A549 (cell line): ENCODE results near the gene USP46. TPM values are rescaled to one million over a fixed set of nuclear protein-coding genes. Genes with fewer than 3 reads are reported as not detected.

Experiments
- ATAC-seq, 2 experiments: fragments of 200-7000 bp in 1 of 2; fragments of >200 bp in 1 of 2; cut with Nextera tagmentation in 1 of 2; cut with Tn5 transposase in 1 of 2; 3 replicates each; pipeline versions ENCODE4 v1.8.0 to v1.9.1; 2018 to 2020; ENCODE audit warnings: mild to moderate bottlenecking in 1 of 2, moderate library complexity in 1 of 2
- CTCF ChIA-PET: fragments of 300-600 bp; sonication (Branson Sonifier 250); formaldehyde crosslinking; extraction: SDS; loops from one replicate; lab custom pipeline; 2021; ENCODE audit warnings: antibody characterized with exemption, inconsistent platforms; lab: Yijun Ruan, JAX
- POLR2A ChIA-PET: fragments of 350-600 bp; formaldehyde crosslinking; extraction: SDS; loops from one replicate; lab custom pipeline; 2021; ENCODE audit warnings: antibody characterized with exemption, inconsistent platforms; lab: Yijun Ruan, JAX
- DNase-seq, 2 experiments: peaks; one replicate each; pipeline versions ENCODE4 v3.0.0 to v3.0.0-alpha.2; 2011 to 2016; ENCODE audit warnings: low read depth in 1 of 2, low spot score in 1 of 2
- FAIRE-seq: peaks from 2 replicates; lab custom pipeline; 2011; peaks lifted over from hg19 to GRCh38; lab: Jason Lieb, UNC
- H3K27ac ChIP-seq, 2 experiments: fragments of >200 bp; sonication (Bioruptor Twin); formaldehyde crosslinking; 3 replicates each; pipeline ENCODE4 v1.5.1; 2016 to 2017
- H3K4me1 ChIP-seq: fragments of >200 bp; sonication (Bioruptor Twin); formaldehyde crosslinking; 3 replicates; pipeline ENCODE4 v1.6.1; 2016
- H3K4me2 ChIP-seq: fragments of >200 bp; sonication (Bioruptor Twin); formaldehyde crosslinking; 3 replicates; pipeline ENCODE4 v1.6.1; 2016
- H3K4me3 ChIP-seq: fragments of >200 bp; sonication (Bioruptor Twin); formaldehyde crosslinking; 3 replicates; pipeline ENCODE4 v1.5.1; 2016
- H3K9me3 ChIP-seq: fragments of >200 bp; sonication (Bioruptor Twin); formaldehyde crosslinking; 3 replicates; pipeline ENCODE4 v1.6.1; 2016
- BHLHE40 ChIP-seq: IDR thresholded peaks from 2 replicates; pipeline ENCODE4 v1.6.1; 2012; ENCODE audit warnings: low read depth, low read length, inconsistent platforms
- CBX2 ChIP-seq: fragments of 200-600 bp; sonication (generic); IDR thresholded peaks from 2 replicates; pipeline ENCODE4 v1.6.1; 2016; ENCODE audit warnings: low read depth, mild to moderate bottlenecking, borderline replicate concordance
- EHF ChIP-seq: fragments of 250-450 bp; sonication (Bioruptor Pico); IDR thresholded peaks from 2 replicates; pipeline ENCODE4 v1.5.0; 2020; ENCODE audit warnings: mild to moderate bottlenecking
- EP300 ChIP-seq, 2 experiments: fragments of >200 bp; sonication (Bioruptor Twin); formaldehyde crosslinking; IDR thresholded peaks; 2 replicates in 1 of 2; 3 replicates in 1 of 2; pipeline ENCODE4 v1.6.1; 2016 to 2017
- ESRRA ChIP-seq: fragments of 150-350 bp; IDR thresholded peaks from 2 replicates; pipeline ENCODE4 v1.6.1; 2014; ENCODE audit warnings: mild to moderate bottlenecking, low read length, borderline replicate concordance
- FOXS1 ChIP-seq: fragments of 250-450 bp; sonication (Bioruptor Pico); IDR thresholded peaks from 2 replicates; pipeline ENCODE4 v1.5.0; 2020; ENCODE audit warnings: mild to moderate bottlenecking, moderate library complexity
- HEYL ChIP-seq: fragments of 250-450 bp; sonication (Bioruptor Pico); IDR thresholded peaks from 2 replicates; pipeline ENCODE4 v1.8.0; 2021; ENCODE audit warnings: mild to moderate bottlenecking, moderate library complexity
- HOXA7 ChIP-seq: fragments of 250-450 bp; sonication (Bioruptor Pico); IDR thresholded peaks from 2 replicates; pipeline ENCODE4 v1.5.0; 2020; ENCODE audit warnings: mild to moderate bottlenecking, moderate library complexity
- JUN ChIP-seq, 2 experiments: fragments of >200 bp; sonication (Bioruptor Twin); formaldehyde crosslinking; IDR thresholded peaks; 2 replicates in 1 of 2; 3 replicates in 1 of 2; pipeline ENCODE4 v1.6.1; 2016 to 2017
- JUNB ChIP-seq: fragments of >200 bp; sonication (Bioruptor Twin); formaldehyde crosslinking; IDR thresholded peaks from 2 replicates; pipeline ENCODE4 v1.6.1; 2016
- MAZ ChIP-seq: fragments of 150-350 bp; IDR thresholded peaks from 2 replicates; pipeline ENCODE4 v1.6.1; 2014; ENCODE audit warnings: antibody characterized with exemption, low read depth, low read length, borderline replicate concordance
- NFE2L2 ChIP-seq: fragments of 150-350 bp; conservative IDR thresholded peaks from 2 replicates; pipeline ENCODE4 v1.6.1; 2014; ENCODE audit warnings: low read length
- NR3C1 ChIP-seq: fragments of >200 bp; sonication (Bioruptor Twin); formaldehyde crosslinking; IDR thresholded peaks from 3 replicates; pipeline ENCODE4 v1.6.1; 2017
- RAD21 ChIP-seq, 2 experiments: fragments of >200 bp in 1 of 2; sonication (Bioruptor Twin) in 1 of 2; formaldehyde crosslinking in 1 of 2; IDR thresholded peaks in 1 of 2; conservative IDR thresholded peaks in 1 of 2; 2 replicates in 1 of 2; 3 replicates in 1 of 2; pipeline ENCODE4 v1.6.1; 2012 to 2018; ENCODE audit warnings: inconsistent platforms in 1 of 2
- RARB ChIP-seq: fragments of 250-450 bp; sonication (Bioruptor Pico); IDR thresholded peaks from 2 replicates; pipeline ENCODE4 v1.8.0; 2021; ENCODE audit warnings: mild to moderate bottlenecking, moderate library complexity
- RCOR1 ChIP-seq: fragments of 150-350 bp; IDR thresholded peaks from 2 replicates; pipeline ENCODE4 v1.6.1; 2014; ENCODE audit warnings: antibody characterized with exemption, low read length, low read depth
- RFX5 ChIP-seq: fragments of 450-650 bp; IDR thresholded peaks from 2 replicates; pipeline ENCODE4 v1.7.1; 2014; ENCODE audit warnings: antibody characterized with exemption, mild to moderate bottlenecking, moderate library complexity
- RNF2 ChIP-seq: fragments of 200-600 bp; sonication (generic); IDR thresholded peaks from 2 replicates; pipeline ENCODE4 v1.6.1; 2016; ENCODE audit warnings: low read depth, mild to moderate bottlenecking, antibody characterized with exemption, moderate library complexity, borderline replicate concordance
- TP53 ChIP-seq: fragments of 250-450 bp; sonication (Bioruptor Pico); IDR thresholded peaks from 2 replicates; pipeline ENCODE4 v1.5.0; 2021; ENCODE audit warnings: mild to moderate bottlenecking, moderate library complexity
- ZNF302 ChIP-seq: fragments of 250-450 bp; sonication (Bioruptor Pico); IDR thresholded peaks from 2 replicates; pipeline ENCODE4 v1.9.0; 2021; ENCODE audit warnings: inconsistent platforms, mild to moderate bottlenecking, moderate library complexity
- ZSCAN20 ChIP-seq: fragments of 250-450 bp; sonication (Bioruptor Pico); IDR thresholded peaks from 2 replicates; pipeline ENCODE4 v1.8.0; 2022; ENCODE audit warnings: mild to moderate bottlenecking, moderate library complexity
- WGBS: methylation state at CpG from one replicate; pipeline ENCODE4 v1.1.6; 2017; ENCODE audit errors: missing lambda C conversion rate; 5-methylcytosine and 5-hydroxymethylcytosine counted together
- polyA plus RNA-seq, 4 experiments: library from polyadenylated mRNA; depleted of rRNA in 3 of 4; stranded (reverse); fragments of >200 nt; fragmentation: RNase III in 1 of 4; extraction: RNeasy Plus Mini Kit Qiagen cat#74134 plus additional on column Dnase treatment in 1 of 4; gene quantifications; 2 replicates in 3 of 4; 3 replicates in 1 of 4; pipeline ENCODE4 v1.2.3, GENCODE V29; 2011 to 2017
- TF ChIP-seq, protein P1 (sequence below): IDR thresholded peaks from 2 replicates; pipeline ENCODE4 v1.6.1; 2012; ENCODE audit warnings: low read depth, borderline replicate concordance
- TF ChIP-seq, protein P2 (sequence below): fragments of 250-450 bp; sonication (Bioruptor Pico); IDR thresholded peaks from 2 replicates; pipeline ENCODE4 v1.5.0; 2020; ENCODE audit warnings: low read depth, mild to moderate bottlenecking, moderate library complexity
- TF ChIP-seq, protein P3 (sequence below): fragments of >200 bp; sonication (Bioruptor Twin); formaldehyde crosslinking; IDR thresholded peaks from 2 replicates; pipeline ENCODE4 v1.6.1; 2016
- TF ChIP-seq, protein P4 (sequence below): fragments of 150-350 bp; IDR thresholded peaks from 2 replicates; pipeline ENCODE4 v1.6.1; 2014; ENCODE audit warnings: low read depth, mild to moderate bottlenecking, low read length
- TF ChIP-seq, protein P5 (sequence below): IDR thresholded peaks from 2 replicates; pipeline ENCODE4 v1.6.1; 2012

USP46 gene
- polyA plus RNA-seq, 2 of the 4 experiments (the other 2 are of a cell fraction): 5.6 to 15.9 TPM

DNA sequence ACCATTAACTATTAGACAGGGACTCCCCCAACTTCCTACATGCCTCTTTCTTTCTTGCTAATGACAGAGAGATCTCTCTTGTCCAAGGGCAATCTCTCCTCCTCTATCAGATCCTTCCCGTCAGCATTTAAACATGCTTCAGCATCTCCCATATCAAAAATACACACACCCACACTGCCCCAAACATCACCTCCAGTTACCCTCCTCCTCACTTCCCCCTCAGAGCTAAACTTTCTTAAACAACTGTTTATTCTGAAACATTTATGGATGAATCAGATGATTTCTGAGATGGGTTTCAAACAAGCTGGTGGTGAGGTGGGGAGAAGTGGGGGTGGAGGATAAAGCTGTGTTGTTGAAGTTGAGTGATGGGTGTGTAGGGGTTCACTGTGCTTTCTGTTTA is 23.5 kb downstream of the USP46 start:
- DNase-seq (no peak), ATAC-seq (no peak), FAIRE-seq (no peak)
- POLR2A ChIA-PET: no interaction called here
- Histone ChIP-seq H3K4me3 (no peak overlapping the region), H3K9me3 (no peaks in the 10 kb centered on the region), H3K4me2 (no peak overlapping the region), H3K27ac (no peak overlapping the region), H3K4me1 (no peaks in the 10 kb centered on the region)
- 100% methylated on average over 1 of the region's 1 CpG for WGBS
- no peak for TF ChIP-seq HOXA7 (CRISPR knock-in tag)
- TF ChIP-seq, protein P1, sequence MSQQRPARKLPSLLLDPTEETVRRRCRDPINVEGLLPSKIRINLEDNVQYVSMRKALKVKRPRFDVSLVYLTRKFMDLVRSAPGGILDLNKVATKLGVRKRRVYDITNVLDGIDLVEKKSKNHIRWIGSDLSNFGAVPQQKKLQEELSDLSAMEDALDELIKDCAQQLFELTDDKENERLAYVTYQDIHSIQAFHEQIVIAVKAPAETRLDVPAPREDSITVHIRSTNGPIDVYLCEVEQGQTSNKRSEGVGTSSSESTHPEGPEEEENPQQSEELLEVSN: no peak
- TF ChIP-seq, protein P2, sequence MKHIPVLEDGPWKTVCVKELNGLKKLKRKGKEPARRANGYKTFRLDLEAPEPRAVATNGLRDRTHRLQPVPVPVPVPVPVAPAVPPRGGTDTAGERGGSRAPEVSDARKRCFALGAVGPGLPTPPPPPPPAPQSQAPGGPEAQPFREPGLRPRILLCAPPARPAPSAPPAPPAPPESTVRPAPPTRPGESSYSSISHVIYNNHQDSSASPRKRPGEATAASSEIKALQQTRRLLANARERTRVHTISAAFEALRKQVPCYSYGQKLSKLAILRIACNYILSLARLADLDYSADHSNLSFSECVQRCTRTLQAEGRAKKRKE (CRISPR knock-in tag): no peak
- TF ChIP-seq, protein P3, sequence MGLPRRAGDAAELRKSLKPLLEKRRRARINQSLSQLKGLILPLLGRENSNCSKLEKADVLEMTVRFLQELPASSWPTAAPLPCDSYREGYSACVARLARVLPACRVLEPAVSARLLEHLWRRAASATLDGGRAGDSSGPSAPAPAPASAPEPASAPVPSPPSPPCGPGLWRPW: no peak
- no peak for TF ChIP-seq HEYL (CRISPR knock-in tag)
- no peak for TF ChIP-seq TP53 (CRISPR knock-in tag)
- no peak for TF ChIP-seq ESRRA
- TF ChIP-seq NR3C1: no peak
- no peak for TF ChIP-seq JUN (IDR thresholded peaks at IDR 0.05)
- TF ChIP-seq EHF: no peak
- TF ChIP-seq RFX5: no peak
- TF ChIP-seq RARB: no peak
- TF ChIP-seq NFE2L2: no peak
- no peak for TF ChIP-seq JUNB
- no peak for TF ChIP-seq BHLHE40
- TF ChIP-seq RNF2: no peak
- no peak for TF ChIP-seq ZSCAN20
- CTCF ChIA-PET: no interaction called here

DNA sequence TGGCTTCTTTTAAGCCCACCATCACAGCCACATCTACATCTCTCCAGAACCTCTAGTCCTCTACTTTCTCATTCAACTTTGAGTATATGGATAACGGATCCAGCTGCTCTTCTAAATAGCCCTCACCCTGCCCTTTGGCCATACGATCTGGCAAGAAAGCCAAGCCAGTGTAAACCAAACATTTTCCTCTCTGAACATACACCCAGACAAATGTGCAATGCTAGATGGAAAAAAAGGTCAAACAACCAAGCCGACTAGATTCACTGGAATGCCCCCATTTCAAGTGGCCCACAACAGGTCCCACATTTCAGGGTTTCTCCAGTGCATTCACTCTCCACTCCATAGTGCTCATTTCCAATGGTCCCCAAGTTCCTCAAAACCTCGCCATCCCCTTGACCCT is 24.0 kb downstream of the USP46 start:
- no peaks in the 10 kb centered on the region for H3K4me1 ChIP-seq
- POLR2A ChIA-PET: no interaction called here
- H3K9me3 ChIP-seq: no peaks in the 10 kb centered on the region
- H3K4me3 ChIP-seq: no peak overlapping the region
- no peak for FAIRE-seq
- CTCF ChIA-PET: no interaction called here
- H3K4me2 ChIP-seq: no peak overlapping the region
- TF ChIP-seq FOXS1 (CRISPR knock-in tag) (no peak), ZNF302 (CRISPR knock-in tag) (no peak), CBX2 (no peak), RCOR1 (no peak), BHLHE40 (no peak), HOXA7 (CRISPR knock-in tag) (no peak), EP300 (IDR thresholded peaks at IDR 0.05) (no peak), EHF (no peak), MAZ (no peak), RAD21 (conservative IDR thresholded peaks at IDR 0.05 in 1 of 2, IDR thresholded peaks at IDR 0.05 in 1 of 2) (no peak)
- TF ChIP-seq, protein P2 (CRISPR knock-in tag): no peak
- TF ChIP-seq, protein P4, sequence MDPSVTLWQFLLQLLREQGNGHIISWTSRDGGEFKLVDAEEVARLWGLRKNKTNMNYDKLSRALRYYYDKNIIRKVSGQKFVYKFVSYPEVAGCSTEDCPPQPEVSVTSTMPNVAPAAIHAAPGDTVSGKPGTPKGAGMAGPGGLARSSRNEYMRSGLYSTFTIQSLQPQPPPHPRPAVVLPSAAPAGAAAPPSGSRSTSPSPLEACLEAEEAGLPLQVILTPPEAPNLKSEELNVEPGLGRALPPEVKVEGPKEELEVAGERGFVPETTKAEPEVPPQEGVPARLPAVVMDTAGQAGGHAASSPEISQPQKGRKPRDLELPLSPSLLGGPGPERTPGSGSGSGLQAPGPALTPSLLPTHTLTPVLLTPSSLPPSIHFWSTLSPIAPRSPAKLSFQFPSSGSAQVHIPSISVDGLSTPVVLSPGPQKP: no peak
- TF ChIP-seq, protein P5, sequence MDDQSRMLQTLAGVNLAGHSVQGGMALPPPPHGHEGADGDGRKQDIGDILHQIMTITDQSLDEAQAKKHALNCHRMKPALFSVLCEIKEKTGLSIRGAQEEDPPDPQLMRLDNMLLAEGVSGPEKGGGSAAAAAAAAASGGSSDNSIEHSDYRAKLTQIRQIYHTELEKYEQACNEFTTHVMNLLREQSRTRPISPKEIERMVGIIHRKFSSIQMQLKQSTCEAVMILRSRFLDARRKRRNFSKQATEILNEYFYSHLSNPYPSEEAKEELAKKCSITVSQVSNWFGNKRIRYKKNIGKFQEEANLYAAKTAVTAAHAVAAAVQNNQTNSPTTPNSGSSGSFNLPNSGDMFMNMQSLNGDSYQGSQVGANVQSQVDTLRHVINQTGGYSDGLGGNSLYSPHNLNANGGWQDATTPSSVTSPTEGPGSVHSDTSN: no peak
- TF ChIP-seq, all 56 proteins: peak for 0
- DNase-seq (no peak), ATAC-seq (no peak)
- 95% methylated on average over 4 of the region's 4 CpGs for WGBS
- no peak overlapping the region for H3K27ac ChIP-seq
